ENCODE results near the gene PRPF31. TPM values are rescaled to one million over a fixed set of nuclear protein-coding genes. Genes with fewer than 3 reads are reported as not detected.

PRPF31 gene
- total and polyA plus RNA-seq, 9 of the 15 experiments (the other 6 are each of a cell fraction or from before 2014, with no cell fraction given) = 5.8 to 92.2 (median 69.2) TPM

GRCh38 chr19:54159352-54160181, 44.0 kb downstream of the PRPF31 start, which contains the start of gene LENG1 (continued):
- TF ChIP-seq, protein P1, sequence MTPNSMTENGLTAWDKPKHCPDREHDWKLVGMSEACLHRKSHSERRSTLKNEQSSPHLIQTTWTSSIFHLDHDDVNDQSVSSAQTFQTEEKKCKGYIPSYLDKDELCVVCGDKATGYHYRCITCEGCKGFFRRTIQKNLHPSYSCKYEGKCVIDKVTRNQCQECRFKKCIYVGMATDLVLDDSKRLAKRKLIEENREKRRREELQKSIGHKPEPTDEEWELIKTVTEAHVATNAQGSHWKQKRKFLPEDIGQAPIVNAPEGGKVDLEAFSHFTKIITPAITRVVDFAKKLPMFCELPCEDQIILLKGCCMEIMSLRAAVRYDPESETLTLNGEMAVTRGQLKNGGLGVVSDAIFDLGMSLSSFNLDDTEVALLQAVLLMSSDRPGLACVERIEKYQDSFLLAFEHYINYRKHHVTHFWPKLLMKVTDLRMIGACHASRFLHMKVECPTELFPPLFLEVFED (CRISPR knock-in tag; conservative IDR thresholded peaks at IDR 0.05) = no peak
- TF ChIP-seq FOXJ2 (tag; IDR thresholded peaks at IDR 0.05) (peak; percentile 55; the same call in 1 of the 2 replicates), CTBP1 (IDR thresholded peaks at IDR 0.05; ENCODE audit: borderline replicate concordance) (peak; percentile 44; the same call in 1 of the 2 replicates), ILK (tag; IDR thresholded peaks at IDR 0.05; ENCODE audit: borderline replicate concordance, low read depth) (no peak), BACH1 (tag; IDR thresholded peaks at IDR 0.05) (no peak), E2F8 (IDR thresholded peaks at IDR 0.05; ENCODE audit: low read depth, partially characterized antibody) (peak; percentile 45), NUFIP1 (IDR thresholded peaks at IDR 0.05; ENCODE audit: partially characterized antibody) (no peak), ELF2 (CRISPR knock-in tag; IDR thresholded peaks at IDR 0.05) (peak; percentile 86), MITF (IDR thresholded peaks at IDR 0.05) (no peak), GTF2F1 (IDR thresholded peaks at IDR 0.05; ENCODE audit: low read depth, low read length) (no peak), IRF1 (CRISPR knock-in tag; IDR thresholded peaks at IDR 0.05; ENCODE audit: borderline replicate concordance) (no peak), CAMTA2 (CRISPR knock-in tag; conservative IDR thresholded peaks at IDR 0.05) (no peak), RHOXF2B (CRISPR knock-in tag; conservative IDR thresholded peaks at IDR 0.05) (no peak), FOXK1 (CRISPR knock-in tag; IDR thresholded peaks at IDR 0.05; ENCODE audit: borderline replicate concordance) (peak; percentile 95)
- TF ChIP-seq, protein P2, sequence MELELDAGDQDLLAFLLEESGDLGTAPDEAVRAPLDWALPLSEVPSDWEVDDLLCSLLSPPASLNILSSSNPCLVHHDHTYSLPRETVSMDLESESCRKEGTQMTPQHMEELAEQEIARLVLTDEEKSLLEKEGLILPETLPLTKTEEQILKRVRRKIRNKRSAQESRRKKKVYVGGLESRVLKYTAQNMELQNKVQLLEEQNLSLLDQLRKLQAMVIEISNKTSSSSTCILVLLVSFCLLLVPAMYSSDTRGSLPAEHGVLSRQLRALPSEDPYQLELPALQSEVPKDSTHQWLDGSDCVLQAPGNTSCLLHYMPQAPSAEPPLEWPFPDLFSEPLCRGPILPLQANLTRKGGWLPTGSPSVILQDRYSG (tag; conservative IDR thresholded peaks at IDR 0.05; ENCODE audit: low read depth) = no peak; the same call in 1 of the 2 replicates
- TF ChIP-seq, protein P3, sequence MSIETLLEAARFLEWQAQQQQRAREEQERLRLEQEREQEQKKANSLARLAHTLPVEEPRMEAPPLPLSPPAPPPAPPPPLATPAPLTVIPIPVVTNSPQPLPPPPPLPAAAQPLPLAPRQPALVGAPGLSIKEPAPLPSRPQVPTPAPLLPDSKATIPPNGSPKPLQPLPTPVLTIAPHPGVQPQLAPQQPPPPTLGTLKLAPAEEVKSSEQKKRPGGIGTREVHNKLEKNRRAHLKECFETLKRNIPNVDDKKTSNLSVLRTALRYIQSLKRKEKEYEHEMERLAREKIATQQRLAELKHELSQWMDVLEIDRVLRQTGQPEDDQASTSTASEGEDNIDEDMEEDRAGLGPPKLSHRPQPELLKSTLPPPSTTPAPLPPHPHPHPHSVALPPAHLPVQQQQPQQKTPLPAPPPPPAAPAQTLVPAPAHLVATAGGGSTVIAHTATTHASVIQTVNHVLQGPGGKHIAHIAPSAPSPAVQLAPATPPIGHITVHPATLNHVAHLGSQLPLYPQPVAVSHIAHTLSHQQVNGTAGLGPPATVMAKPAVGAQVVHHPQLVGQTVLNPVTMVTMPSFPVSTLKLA (conservative IDR thresholded peaks at IDR 0.05) = peak; percentile 71 to 92
